H1 (cell line): Measurements from ENCODE around the gene EEF1AKMT3. TPM values are rescaled to one million over a fixed set of nuclear protein-coding genes. Genes with fewer than 3 reads are reported as not detected.

Experiments
- CTCF ChIA-PET: fragments of 300-600 bp; sonication (Branson Sonifier 250); formaldehyde crosslinking; loops from one replicate; lab custom pipeline; 2021; ENCODE audit not compliant: partially characterized antibody; lab: Charles Lee
- POLR2A ChIA-PET: fragments of 300-600 bp; sonication (Branson Sonifier 250); formaldehyde crosslinking; loops from one replicate; lab custom pipeline; 2021; ENCODE audit warnings: inconsistent platforms; ENCODE audit not compliant: partially characterized antibody; lab: Charles Lee
- DNase-seq, 2 experiments: peaks; one replicate each; pipeline versions ENCODE4 v3.0.0 to v3.0.0-alpha.2; 2010 to 2022; ENCODE audit warnings: low spot score in 2 of 2, low read depth in 1 of 2, mixed read lengths in 1 of 2
- FAIRE-seq: peaks from 2 replicates; lab custom pipeline; 2011; peaks lifted over from hg19 to GRCh38; lab: Jason Lieb, UNC
- H2AFZ ChIP-seq: 2 replicates; pipeline ENCODE4 v1.8.1; 2012; ENCODE audit warnings: low read length, inconsistent platforms
- H2AK5ac ChIP-seq: 2 replicates; pipeline ENCODE4 v1.6.1; 2013; ENCODE audit warnings: low read depth, low read length
- H2BK120ac ChIP-seq: replicated peaks from 2 replicates; pipeline ENCODE3; 2013; ENCODE audit warnings: low read depth, low read length, inconsistent platforms
- H2BK12ac ChIP-seq: 2 replicates; pipeline ENCODE4 v1.6.1; 2013; ENCODE audit warnings: low read depth, low read length
- H2BK15ac ChIP-seq: 2 replicates; pipeline ENCODE4 v1.6.1; 2013; ENCODE audit warnings: low read length
- H2BK20ac ChIP-seq: 2 replicates; pipeline ENCODE4 v1.6.1; 2013; ENCODE audit warnings: low read length
- H2BK5ac ChIP-seq: 2 replicates; pipeline ENCODE4 v1.6.1; 2013; ENCODE audit warnings: low read depth, low read length
- H3K14ac ChIP-seq: 2 replicates; pipeline ENCODE4 v1.6.1; 2013; ENCODE audit warnings: inconsistent platforms; ENCODE audit not compliant: insufficient read length
- H3K18ac ChIP-seq: 2 replicates; pipeline ENCODE4 v1.6.1; 2013; ENCODE audit warnings: low read length; ENCODE audit errors: extremely low read depth
- H3K23ac ChIP-seq: 2 replicates; pipeline ENCODE4 v1.6.1; 2013; ENCODE audit warnings: inconsistent platforms; ENCODE audit not compliant: insufficient read length
- H3K23me2 ChIP-seq: 2 replicates; pipeline ENCODE4 v1.6.1; 2013; ENCODE audit warnings: low read depth, low read length
- H3K27ac ChIP-seq: 2 replicates; pipeline ENCODE4 v1.6.1; 2011; ENCODE audit warnings: low read depth, low read length, inconsistent platforms
- H3K27me3 ChIP-seq, 4 experiments: replicated peaks in 1 of 4; 1 replicate in 1 of 4; 2 replicates in 3 of 4; pipeline versions ENCODE4 v1.6.1 to v1.8.1; 2011 to 2013; ENCODE audit warnings: low read length in 3 of 4, mild to moderate bottlenecking in 3 of 4, inconsistent platforms in 2 of 4, mixed read lengths in 2 of 4, moderate library complexity in 1 of 4; ENCODE audit not compliant: control insufficient read depth in 3 of 4, insufficient read depth in 3 of 4; ENCODE audit errors: extremely low read depth in 1 of 4
- H3K36me3 ChIP-seq, 4 experiments: 2 replicates each; pipeline versions ENCODE4 v1.6.1 to v1.8.1; 2011 to 2013; ENCODE audit warnings: mild to moderate bottlenecking in 4 of 4, low read length in 3 of 4, moderate library complexity in 2 of 4, control low read depth in 1 of 4, inconsistent platforms in 1 of 4; ENCODE audit not compliant: insufficient read depth in 4 of 4, control insufficient read depth in 2 of 4
- H3K4ac ChIP-seq: replicated peaks from 2 replicates; pipeline ENCODE3; 2013; ENCODE audit warnings: low read length, low read depth, mixed read lengths, inconsistent platforms; ENCODE audit not compliant: insufficient read length
- H3K4me1 ChIP-seq, 4 experiments: replicated peaks in 1 of 4; 1 replicate in 1 of 4; 2 replicates in 3 of 4; pipeline versions ENCODE4 v1.6.1 to v1.8.1; 2011 to 2013; ENCODE audit warnings: low read length in 3 of 4, inconsistent platforms in 2 of 4, mixed read lengths in 1 of 4; ENCODE audit not compliant: insufficient read depth in 4 of 4, control insufficient read depth in 3 of 4
- H3K4me2 ChIP-seq, 2 experiments: 2 replicates each; pipeline versions ENCODE4 v1.6.1 to v1.8.1; 2011 to 2013; ENCODE audit warnings: low read depth in 2 of 2, low read length in 2 of 2, control low read depth in 1 of 2, inconsistent platforms in 1 of 2, mild to moderate bottlenecking in 1 of 2; ENCODE audit not compliant: insufficient read depth in 1 of 2
- H3K4me3 ChIP-seq, 4 experiments: fragments of 200-600, 300-600 bp in 1 of 4; sonication (generic), shearing (Covaris generic), sonication (Bioruptor Twin) in 1 of 4; 2 replicates each; pipeline versions ENCODE4 v1.5.1 to v1.8.1; 2011 to 2016; ENCODE audit warnings: low read length in 4 of 4, low read depth in 3 of 4, control low read depth in 2 of 4, inconsistent platforms in 2 of 4, mild to moderate bottlenecking in 2 of 4, mixed read lengths in 1 of 4, moderate library complexity in 1 of 4; ENCODE audit not compliant: insufficient read depth in 2 of 4; ENCODE audit errors: extremely low read depth in 1 of 4
- H3K56ac ChIP-seq: replicated peaks from 2 replicates; pipeline ENCODE3; 2013; ENCODE audit warnings: low read depth, mild to moderate bottlenecking, mixed read lengths, low read length, inconsistent platforms; ENCODE audit not compliant: insufficient read length
- H3K79me1 ChIP-seq: 2 replicates; pipeline ENCODE4 v1.6.1; 2013; ENCODE audit warnings: low read depth, low read length, control low read depth
- H3K79me2 ChIP-seq, 2 experiments: 2 replicates each; pipeline versions ENCODE4 v1.6.1 to v1.8.1; 2012 to 2013; ENCODE audit warnings: low read length in 2 of 2, mild to moderate bottlenecking in 2 of 2, inconsistent platforms in 1 of 2; ENCODE audit not compliant: insufficient read depth in 2 of 2, control insufficient read depth in 1 of 2
- H3K9ac ChIP-seq, 4 experiments: replicated peaks in 1 of 4; 1 replicate in 1 of 4; 2 replicates in 3 of 4; pipeline versions ENCODE4 v1.6.1 to v1.8.1; 2011 to 2013; ENCODE audit warnings: low read depth in 3 of 4, low read length in 3 of 4, control low read depth in 2 of 4, mild to moderate bottlenecking in 2 of 4, moderate library complexity in 2 of 4, inconsistent platforms in 1 of 4; ENCODE audit errors: extremely low read depth in 1 of 4
- H3K9me3 ChIP-seq, 2 experiments: 2 replicates each; pipeline versions ENCODE4 v1.6.1 to v1.8.1; 2012 to 2013; ENCODE audit warnings: mild to moderate bottlenecking in 2 of 2, moderate library complexity in 2 of 2, control low read depth in 1 of 2, inconsistent platforms in 1 of 2, low read depth in 1 of 2, low read length in 1 of 2, mixed read lengths in 1 of 2; ENCODE audit not compliant: insufficient read depth in 2 of 2
- H4K20me1 ChIP-seq, 2 experiments: replicated peaks in 1 of 2; 2 replicates each; pipeline versions ENCODE3 to v1.8.1; 2011 to 2013; ENCODE audit warnings: inconsistent platforms in 2 of 2, low read length in 2 of 2, mild to moderate bottlenecking in 1 of 2; ENCODE audit not compliant: insufficient read depth in 2 of 2, control insufficient read depth in 1 of 2
- H4K5ac ChIP-seq: 2 replicates; pipeline ENCODE4 v1.6.1; 2013; ENCODE audit warnings: low read length, low read depth, mixed read lengths, inconsistent platforms; ENCODE audit not compliant: insufficient read length
- H4K8ac ChIP-seq: 2 replicates; pipeline ENCODE4 v1.8.0; 2013; ENCODE audit warnings: mild to moderate bottlenecking, moderate library complexity, low read length, inconsistent platforms; ENCODE audit not compliant: insufficient read depth; ENCODE audit errors: extremely low read depth
- H4K91ac ChIP-seq: replicated peaks from 2 replicates; pipeline ENCODE3; 2013; ENCODE audit warnings: low read length, mixed read lengths, inconsistent platforms; ENCODE audit not compliant: insufficient read length
- JUN ChIP-seq: IDR thresholded peaks from 2 replicates; pipeline ENCODE4 v1.6.1; 2011; ENCODE audit warnings: low read depth, mild to moderate bottlenecking, improper control_type of control experiment, low read length
- KDM4A ChIP-seq: IDR thresholded peaks from one replicate; pipeline ENCODE4 v1.7.1; 2012; ENCODE audit warnings: low read depth, mild to moderate bottlenecking, moderate library complexity, low read length, inconsistent platforms; ENCODE audit not compliant: severe bottlenecking
- MAFK ChIP-seq: IDR thresholded peaks from 2 replicates; pipeline ENCODE4 v1.6.1; 2012; ENCODE audit warnings: low read depth, mild to moderate bottlenecking, improper control_type of control experiment, low read length
- SP1 ChIP-seq: IDR thresholded peaks from 2 replicates; pipeline ENCODE4 v1.6.1; 2011; ENCODE audit warnings: low read depth, low read length
- TAF1 ChIP-seq: IDR thresholded peaks from 2 replicates; pipeline ENCODE4 v1.6.1; 2011; ENCODE audit warnings: mild to moderate bottlenecking, low read depth, low read length
- TBP ChIP-seq: IDR thresholded peaks from 2 replicates; pipeline ENCODE4 v1.6.1; 2011; ENCODE audit warnings: low read depth, low read length, improper control_type of control experiment
- WGBS, 2 experiments: shearing (Covaris generic) in 1 of 2; methylation state at CpG; one replicate each; pipeline versions ENCODE4 v1.1.6 to v1.1.7; 2013 to 2015; ENCODE audit warnings: low lambda C conversion rate in 2 of 2, mixed read lengths in 2 of 2, inconsistent platforms in 1 of 2, low coverage in 1 of 2, missing lambda C conversion rate in 1 of 2; ENCODE audit not compliant: insufficient replicate concordance in 2 of 2, insufficient coverage in 1 of 2, insufficient read length in 1 of 2; ENCODE audit errors: extremely low coverage in 1 of 2, missing lambda C conversion rate in 1 of 2; 5-methylcytosine and 5-hydroxymethylcytosine counted together
- polyA plus RNA-seq, 7 experiments: library from polyadenylated mRNA; depleted of rRNA in 3 of 7; stranded (reverse) in 5 of 7; unstranded in 2 of 7; fragments of >200 nt in 5 of 7; fragments of 200-250 nt in 2 of 7; gene quantifications; 1 replicate in 5 of 7; 2 replicates in 1 of 7; 4 replicates in 1 of 7; pipeline versions ENCODE4 v1.2.1 to v1.2.3, GENCODE V29; 2011 to 2013; ENCODE audit warnings: missing spikeins in 2 of 7, mixed read lengths in 2 of 7
- total RNA-seq: library from RNA; stranded (reverse); fragmentation: NEBNext Ultra II Directional; extraction: Animal tissue kit (Norgen Biotek cat#: 25700); gene quantifications from 2 replicates; pipeline ENCODE4 v1.2.1, GENCODE V29; 2021
- TF ChIP-seq, protein P1 (sequence below): IDR thresholded peaks from 2 replicates; pipeline ENCODE4 v1.6.1; 2011; ENCODE audit warnings: low read depth, mild to moderate bottlenecking, low read length; ENCODE audit not compliant: insufficient read depth

EEF1AKMT3 gene
- total and polyA plus RNA-seq, 2 of the 8 experiments (the other 6 are each of a cell fraction or from before 2014, with no cell fraction given): 3.1 to 4.4 TPM

DNA sequence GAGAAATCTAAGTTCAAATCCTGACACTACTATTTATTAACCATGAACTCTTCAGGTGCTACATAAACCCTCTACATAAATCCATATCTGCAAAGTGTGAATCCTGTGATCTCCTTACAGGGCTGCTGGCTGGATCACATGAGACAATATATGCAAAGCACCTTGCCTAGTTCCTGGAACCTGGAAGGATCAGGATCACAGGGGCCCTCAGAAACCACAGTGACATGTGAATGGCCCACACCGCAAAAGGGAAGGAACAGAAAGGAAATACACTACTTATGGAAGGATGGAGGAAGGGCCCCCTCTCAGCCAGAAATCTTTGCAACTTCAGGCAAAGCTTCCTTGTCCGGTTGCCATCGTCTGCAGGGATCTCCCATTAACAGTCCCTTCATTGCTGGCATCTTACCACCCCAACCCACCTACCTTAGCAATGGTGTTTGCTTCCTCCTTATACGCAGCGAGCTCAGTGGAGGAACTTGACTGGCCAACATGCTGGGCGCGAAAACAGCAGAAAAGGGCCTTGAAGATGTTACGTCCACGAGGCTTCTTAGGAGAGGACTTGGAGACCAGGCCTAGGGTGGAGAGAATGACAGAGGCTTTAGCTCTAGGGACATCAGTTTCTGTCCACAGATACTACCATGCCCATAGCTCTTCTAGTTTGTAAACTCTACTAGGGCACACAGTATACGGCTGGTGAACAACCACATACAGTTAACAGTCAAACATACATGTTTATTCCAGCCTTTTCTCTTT is 56.8 kb downstream of the EEF1AKMT3 start:
- H4K91ac ChIP-seq: no peak overlapping the region
- H3K14ac ChIP-seq: no peak overlapping the region
- H4K5ac ChIP-seq: no peak overlapping the region
- no peaks in the 10 kb centered on the region for H3K23me2 ChIP-seq
- WGBS, 2 experiments: 93% methylated on average over 10 of the region's 10 CpGs; no CpG with 5 or more reads in 1 of the 2 experiments
- H3K4me1 ChIP-seq: peaks cover 7 to 20% (median 9%) of the 10 kb centered on the region in 4 experiments
- H3K23ac ChIP-seq: no peak overlapping the region
- no peak overlapping the region for H2BK12ac ChIP-seq
- FAIRE-seq: no peak
- H2BK5ac ChIP-seq: no peak overlapping the region; the same call in 1 of the 2 replicates
- no peak overlapping the region for H3K4ac ChIP-seq
- H3K18ac ChIP-seq: no peak overlapping the region
- H3K27ac ChIP-seq: no peak overlapping the region; the same call in 1 of the 2 replicates
- TF ChIP-seq SP1: no peak
- TF ChIP-seq JUN: no peak
- TF ChIP-seq TAF1: no peak
- no peak for TF ChIP-seq MAFK
- TF ChIP-seq, protein P1, sequence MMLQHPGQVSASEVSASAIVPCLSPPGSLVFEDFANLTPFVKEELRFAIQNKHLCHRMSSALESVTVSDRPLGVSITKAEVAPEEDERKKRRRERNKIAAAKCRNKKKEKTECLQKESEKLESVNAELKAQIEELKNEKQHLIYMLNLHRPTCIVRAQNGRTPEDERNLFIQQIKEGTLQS: no peak
- TF ChIP-seq KDM4A: no peak
- no peak for TF ChIP-seq TBP
- TF ChIP-seq, all 59 proteins: peak for 0
- H2AK5ac ChIP-seq: no peak overlapping the region; the same call in 1 of the 2 replicates
- no peak for DNase-seq
- H2BK15ac ChIP-seq: no peak overlapping the region
- H3K4me2 ChIP-seq: no peak overlapping the region
- H3K4me3 ChIP-seq: no peak overlapping the region
- no peak overlapping the region for H2BK20ac ChIP-seq
- H2AFZ ChIP-seq: no peak overlapping the region
- no peaks in the 10 kb centered on the region for H3K9me3 ChIP-seq
- H3K56ac ChIP-seq: no peak overlapping the region
- H2BK120ac ChIP-seq: no peak overlapping the region
- CTCF ChIA-PET: interaction anchor here (0.6 to 8.6 kb wide), 17 partner anchors 10 to 80 kb away, joined by 3 to 94 read pairs (median 5); partner anchors contain the start of genes AVIL, CTDSP2 and TSFM
- H4K20me1 ChIP-seq: peaks cover 29 to 39% of the 10 kb centered on the region in 2 experiments
- peaks cover 3 to 48% of the 10 kb centered on the region in 2 experiments for H3K79me2 ChIP-seq
- H4K8ac ChIP-seq: no peak overlapping the region
- peaks cover 13 to 51% (median 46%) of the 10 kb centered on the region in 4 experiments for H3K36me3 ChIP-seq
- POLR2A ChIA-PET: interaction anchor here (0.8 to 2.2 kb wide), 4 partner anchors 8 to 57 kb away, joined by 3 to 18 read pairs (median 7); partner anchors contain the start of genes AVIL, EEF1AKMT3 and METTL1
- H3K79me1 ChIP-seq: peaks cover 7% of the 10 kb centered on the region
- H3K27me3 ChIP-seq: no peaks in the 10 kb centered on the region
- no peak overlapping the region for H3K9ac ChIP-seq
